Activated naive CD8-positive, alpha-beta T cell treated with anti-CD3 and anti-CD28 coated beads for 36 hours (primary cell): ENCODE data around the gene HSPB7. TPM values are rescaled to one million over a fixed set of nuclear protein-coding genes. Genes with fewer than 3 reads are reported as not detected.
"Not testable (repeated sequence)": the region's sequence is repeated elsewhere in the genome, so short reads cannot be mapped to it uniquely, and the experiment has no call there.

ENCODE experiments used
- DNase-seq: peaks from one replicate; pipeline ENCODE4 v3.0.0; 2021
- H3K27ac Mint-ChIP-seq: one replicate; pipeline ENCODE4 v1.8.0; 2022; ENCODE audit warnings: mild to moderate bottlenecking, moderate library complexity, mixed read lengths
- H3K27me3 Mint-ChIP-seq: one replicate; pipeline ENCODE4 v1.8.0; 2022; ENCODE audit warnings: mild to moderate bottlenecking, mixed read lengths
- H3K36me3 Mint-ChIP-seq: one replicate; pipeline ENCODE4 v1.8.0; 2021; ENCODE audit warnings: mild to moderate bottlenecking, mixed read lengths
- H3K4me1 Mint-ChIP-seq: one replicate; pipeline ENCODE4 v1.8.0; 2021; ENCODE audit warnings: mixed read lengths
- H3K4me3 Mint-ChIP-seq: one replicate; pipeline ENCODE4 v1.8.0; 2022; ENCODE audit warnings: mild to moderate bottlenecking, moderate library complexity, mixed read lengths
- H3K9me3 Mint-ChIP-seq: one replicate; pipeline ENCODE4 v1.8.0; 2022; ENCODE audit warnings: mixed read lengths
- total RNA-seq, 2 experiments: library from RNA; stranded (reverse); gene quantifications; one replicate each; pipeline ENCODE4 v1.2.3, GENCODE V29; 2021

Gene HSPB7
- total RNA-seq, 2 experiments from 2014 or later: not detected

- Mint-ChIP-seq H3K4me3 (no peak overlapping the region), H3K9me3 (no peaks in the 10 kb centered on the region), H3K27ac (no peak overlapping the region), H3K27me3 (peaks cover 9% of the 10 kb centered on the region), H3K4me1 (peaks cover 14% of the 10 kb centered on the region), H3K36me3 (no peaks in the 10 kb centered on the region)
- DNase-seq: no peak
These were observed 8.2 kb downstream of the HSPB7 start for GRCh38 chr1:16009678-16010077.

GRCh38 chr1:16009030-16009460 is 8.8 kb downstream of the HSPB7 start:
- peaks cover 7% of the 10 kb centered on the region for H3K27me3 Mint-ChIP-seq
- no peaks in the 10 kb centered on the region for H3K9me3 Mint-ChIP-seq
- H3K4me3 Mint-ChIP-seq: no peak overlapping the region

GRCh38 chr1:16007671-16008341 is 10.0 kb downstream of the HSPB7 start:
- peaks cover 7% of the 10 kb centered on the region for H3K27me3 Mint-ChIP-seq
- H3K9me3 Mint-ChIP-seq: no peaks in the 10 kb centered on the region
- no peak for DNase-seq
- H3K4me3 Mint-ChIP-seq: no peak overlapping the region
- no peaks in the 10 kb centered on the region for H3K36me3 Mint-ChIP-seq
- no peak overlapping the region for H3K27ac Mint-ChIP-seq
- H3K4me1 Mint-ChIP-seq: peaks cover 12% of the 10 kb centered on the region

More at GRCh38 chr1:16009030-16009460, 8.8 kb downstream of the HSPB7 start:
- Mint-ChIP-seq H3K27ac (no peak overlapping the region), H3K4me1 (peaks cover 14% of the 10 kb centered on the region), H3K36me3 (no peaks in the 10 kb centered on the region)
- peak; percentile 69 for DNase-seq

GRCh38 chr1:16006552-16007485 is 11.0 kb downstream of the HSPB7 start:
- Mint-ChIP-seq H3K36me3 (no peaks in the 10 kb centered on the region), H3K27ac (no peak overlapping the region), H3K4me3 (no peak overlapping the region), H3K27me3 (no peaks in the 10 kb centered on the region), H3K4me1 (peaks cover 8% of the 10 kb centered on the region), H3K9me3 (no peaks in the 10 kb centered on the region)
- DNase-seq: no peak

- H3K4me3 Mint-ChIP-seq: no peak overlapping the region
- DNase-seq: no peak
- H3K27ac Mint-ChIP-seq: no peak overlapping the region
- no peaks in the 10 kb centered on the region for H3K36me3 Mint-ChIP-seq
- no peaks in the 10 kb centered on the region for H3K27me3 Mint-ChIP-seq
- H3K9me3 Mint-ChIP-seq: no peaks in the 10 kb centered on the region
- peaks cover 8% of the 10 kb centered on the region for H3K4me1 Mint-ChIP-seq
These were observed 11.8 kb downstream of the HSPB7 start for GRCh38 chr1:16006010-16006409.

GRCh38 chr1:16005597-16005996 is 12.2 kb downstream of the HSPB7 start:
- peaks cover 8% of the 10 kb centered on the region for H3K4me1 Mint-ChIP-seq
- H3K36me3 Mint-ChIP-seq: no peaks in the 10 kb centered on the region
- no peak for DNase-seq
- no peaks in the 10 kb centered on the region for H3K9me3 Mint-ChIP-seq
- H3K4me3 Mint-ChIP-seq: no peak overlapping the region
- no peaks in the 10 kb centered on the region for H3K27me3 Mint-ChIP-seq
- no peak overlapping the region for H3K27ac Mint-ChIP-seq

- H3K9me3 Mint-ChIP-seq, H3K4me1 Mint-ChIP-seq, DNase-seq, H3K27me3 Mint-ChIP-seq, H3K4me3 Mint-ChIP-seq, H3K36me3 Mint-ChIP-seq, H3K27ac Mint-ChIP-seq: not testable (repeated sequence)
These were observed 16.6 kb downstream of the HSPB7 start for GRCh38 chr1:16001274-16001673.

- H3K4me3 Mint-ChIP-seq: no peak overlapping the region
- no peaks in the 10 kb centered on the region for H3K27me3 Mint-ChIP-seq
- no peaks in the 10 kb centered on the region for H3K9me3 Mint-ChIP-seq
- no peak for DNase-seq
- H3K36me3 Mint-ChIP-seq: no peaks in the 10 kb centered on the region
- no peak overlapping the region for H3K27ac Mint-ChIP-seq
- no peaks in the 10 kb centered on the region for H3K4me1 Mint-ChIP-seq
These were observed 18.9 kb downstream of the HSPB7 start for GRCh38 chr1:15998929-15999328.

- H3K27me3 Mint-ChIP-seq: no peaks in the 10 kb centered on the region
- H3K4me3 Mint-ChIP-seq: no peak overlapping the region
- H3K36me3 Mint-ChIP-seq: no peaks in the 10 kb centered on the region
- no peaks in the 10 kb centered on the region for H3K9me3 Mint-ChIP-seq
- no peak for DNase-seq
- no peaks in the 10 kb centered on the region for H3K4me1 Mint-ChIP-seq
- H3K27ac Mint-ChIP-seq: no peak overlapping the region
These were observed 20.1 kb downstream of the HSPB7 start for GRCh38 chr1:15997637-15998280.

- no peaks in the 10 kb centered on the region for H3K9me3 Mint-ChIP-seq
- H3K27ac Mint-ChIP-seq: no peak overlapping the region
- H3K36me3 Mint-ChIP-seq: no peaks in the 10 kb centered on the region
- H3K4me1 Mint-ChIP-seq: no peaks in the 10 kb centered on the region
- H3K27me3 Mint-ChIP-seq: no peaks in the 10 kb centered on the region
- no peak overlapping the region for H3K4me3 Mint-ChIP-seq
- DNase-seq: no peak
These were observed 20.7 kb downstream of the HSPB7 start for GRCh38 chr1:15997076-15997585.

GRCh38 chr1:15994590-15995351 is 23.1 kb downstream of the HSPB7 start:
- Mint-ChIP-seq H3K27ac (no peak overlapping the region), H3K4me3 (no peak overlapping the region), H3K27me3 (no peaks in the 10 kb centered on the region), H3K4me1 (no peaks in the 10 kb centered on the region), H3K36me3 (no peaks in the 10 kb centered on the region), H3K9me3 (no peaks in the 10 kb centered on the region)
- DNase-seq: peak; percentile 55

- H3K27me3 Mint-ChIP-seq: no peaks in the 10 kb centered on the region
- H3K36me3 Mint-ChIP-seq: no peaks in the 10 kb centered on the region
- no peak overlapping the region for H3K27ac Mint-ChIP-seq
- no peak for DNase-seq
- H3K4me3 Mint-ChIP-seq: no peak overlapping the region
- H3K4me1 Mint-ChIP-seq: no peaks in the 10 kb centered on the region
- no peaks in the 10 kb centered on the region for H3K9me3 Mint-ChIP-seq
These were observed 23.8 kb downstream of the HSPB7 start for GRCh38 chr1:15994081-15994480.

- no peaks in the 10 kb centered on the region for H3K4me1 Mint-ChIP-seq
- no peaks in the 10 kb centered on the region for H3K27me3 Mint-ChIP-seq
- no peaks in the 10 kb centered on the region for H3K9me3 Mint-ChIP-seq
- no peaks in the 10 kb centered on the region for H3K36me3 Mint-ChIP-seq
- H3K4me3 Mint-ChIP-seq: no peak overlapping the region
- no peak for DNase-seq
- H3K27ac Mint-ChIP-seq: no peak overlapping the region
These were observed 24.2 kb downstream of the HSPB7 start for GRCh38 chr1:15993666-15994065.

GRCh38 chr1:15992582-15993500 is 25.0 kb downstream of the HSPB7 start:
- Mint-ChIP-seq H3K27me3 (no peaks in the 10 kb centered on the region), H3K4me1 (no peaks in the 10 kb centered on the region), H3K36me3 (no peaks in the 10 kb centered on the region), H3K9me3 (no peaks in the 10 kb centered on the region), H3K27ac (no peak overlapping the region), H3K4me3 (no peak overlapping the region)
- no peak for DNase-seq
